Transverse colon (tissue), 4 donors: ENCODE data around the gene IGSF9. TPM values are rescaled to one million over a fixed set of nuclear protein-coding genes. Genes with fewer than 3 reads are reported as not detected.

ENCODE experiments used
- DNase-seq: peaks from one replicate; pipeline ENCODE4 v3.0.0-alpha.2; 2019
- H3K27ac ChIP-seq, 4 donors: fragments of 200-600 bp; sonication (generic); 2 replicates each; pipeline ENCODE4 v1.5.1; 2016 to 2018; ENCODE audit warnings: inconsistent platforms in 4 of 4
- H3K27me3 ChIP-seq: fragments of 200-600 bp; sonication (generic); 2 replicates; pipeline ENCODE4 v1.5.1; 2017; ENCODE audit warnings: inconsistent platforms
- H3K36me3 ChIP-seq, 4 donors: fragments of 200-600 bp; sonication (generic); 2 replicates each; pipeline ENCODE4 v1.5.1; 2017 to 2019; ENCODE audit warnings: inconsistent platforms in 4 of 4
- H3K4me1 ChIP-seq, 4 donors: fragments of 200-600 bp; sonication (generic); 2 replicates each; pipeline ENCODE4 v1.5.1; 2017 to 2020; ENCODE audit warnings: inconsistent platforms in 4 of 4
- H3K4me3 ChIP-seq, 4 donors: fragments of 200-600 bp; sonication (generic); 1 replicate in 1 of 4; 2 replicates in 3 of 4; pipeline versions ENCODE4 v1.5.1 to v1.6.1; 2017 to 2019; ENCODE audit warnings: inconsistent platforms in 4 of 4
- H3K9me3 ChIP-seq, 2 donors: fragments of 200-600 bp; sonication (generic); 2 replicates each; pipeline ENCODE4 v1.5.1; 2017 to 2019; ENCODE audit warnings: inconsistent platforms in 2 of 2
- EP300 ChIP-seq: sonication (generic); formaldehyde crosslinking; IDR thresholded peaks from one replicate; pipeline ENCODE4 v1.6.1; 2017; ENCODE audit warnings: antibody characterized with exemption, low read depth
- POLR2A ChIP-seq: fragments of 450-650 bp; IDR thresholded peaks from one replicate; pipeline ENCODE4 v1.6.1; 2016; ENCODE audit warnings: antibody characterized with exemption, mild to moderate bottlenecking, moderate library complexity
- POLR2AphosphoS5 ChIP-seq, 3 donors: sonication (generic); formaldehyde crosslinking; IDR thresholded peaks; one replicate each; pipeline ENCODE4 v1.6.1; 2016; ENCODE audit warnings: antibody characterized with exemption in 3 of 3
- WGBS, 2 donors: methylation state at CpG; one replicate each; pipeline ENCODE4 v1.1.5; 2018; ENCODE audit warnings: low coverage in 1 of 2; 5-methylcytosine and 5-hydroxymethylcytosine counted together
- in situ Hi-C, 4 donors: fragments of 200-750 bp; cut with MboI; loops; one replicate each; pipeline versions ENCODE4 v1.15.0 to v1.15.1; 2017; ENCODE audit warnings: low sequenced_read_pairs in 3 of 4, low pct_ligation_motif_present in 1 of 4, low pct_unique_long_range_greater_than_20kb in 1 of 4
- intact Hi-C: fragments of 100-400 bp; cut with DNase I; formaldehyde crosslinking; loops from one replicate; pipeline ENCODE4 v1.15.1; 2023; ENCODE audit warnings: low total_unique reads
- total RNA-seq, 4 donors: library from RNA; depleted of rRNA; stranded (reverse); fragments of >200 nt; gene quantifications; one replicate each; pipeline ENCODE4 v1.1.0, GENCODE V29; 2016
- TF ChIP-seq, protein P1 (sequence below), 5 experiments: fragments of 200-600 bp in 3 of 5; fragments of 450-650 bp in 2 of 5; sonication (generic) in 3 of 5; IDR thresholded peaks; 1 replicate in 2 of 5; 2 replicates in 3 of 5; pipeline ENCODE4 v1.5.1; 2016 to 2017; ENCODE audit warnings: antibody characterized with exemption in 5 of 5, inconsistent platforms in 3 of 5, mild to moderate bottlenecking in 2 of 5, moderate library complexity in 1 of 5

The IGSF9 gene
- total RNA-seq, 4 donors from 2014 or later = 40.7 to 137 (median 81.3) TPM

DNA sequence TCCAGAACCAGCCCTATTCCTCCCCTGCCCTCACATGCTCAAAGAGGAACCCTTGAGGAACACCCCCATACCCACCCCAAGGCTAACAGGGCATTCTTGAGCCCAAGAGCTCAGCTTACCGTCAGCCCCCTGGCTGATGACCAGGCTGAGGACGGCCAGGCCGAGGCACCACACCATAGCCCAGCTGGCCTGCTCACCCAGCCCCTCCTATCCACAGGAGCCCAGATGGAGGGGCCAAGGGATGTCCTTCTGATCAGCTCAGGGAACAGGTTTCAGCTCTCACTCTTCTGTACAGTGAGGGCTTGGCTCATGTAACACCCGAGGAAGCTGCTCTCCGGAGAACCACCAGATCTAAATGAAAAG is 2.2 kb downstream of the IGSF9 start:
- in situ Hi-C loops = no loop called here
- no peak overlapping the region for H3K4me3 ChIP-seq
- peaks cover 11 to 57% (median 36%) of the 10 kb centered on the region in 4 donors for H3K4me1 ChIP-seq

DNA sequence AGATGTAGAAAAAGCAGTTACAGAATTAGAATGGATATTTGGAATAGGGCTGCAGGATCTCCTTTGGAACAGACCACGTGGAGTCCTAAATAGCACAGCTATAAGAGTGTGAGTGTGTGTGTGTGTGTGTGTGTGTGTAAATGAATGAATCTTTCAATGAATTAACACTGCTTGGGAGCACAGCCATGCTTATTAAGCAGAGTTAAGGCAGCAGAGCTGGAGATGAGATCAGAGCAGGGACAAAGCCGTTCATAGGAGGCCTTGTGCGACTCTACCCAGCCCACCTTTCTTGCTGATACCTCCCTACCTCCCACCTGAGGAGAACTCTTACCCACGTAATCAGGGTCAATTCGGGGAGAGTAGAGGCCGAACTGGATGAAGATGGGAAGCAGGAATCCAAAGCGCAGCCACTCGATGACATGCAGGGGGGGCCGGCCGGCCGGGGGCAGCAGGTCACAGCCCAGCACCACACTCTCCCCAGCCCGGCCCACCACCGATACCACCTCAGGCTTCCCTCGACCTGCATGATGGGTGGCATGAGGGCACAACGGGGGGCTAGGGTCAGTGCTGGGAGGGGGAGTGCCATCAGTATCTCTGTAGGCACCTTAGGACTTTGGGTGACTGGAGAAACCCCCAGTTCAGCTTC is 2.7 kb downstream of the IGSF9 start:
- in situ Hi-C loops = no loop called here
- DNase-seq = no peak

More for the DNA sequence above, 2.2 kb downstream of the IGSF9 start:
- H3K27ac ChIP-seq = no peak overlapping the region
- peaks cover 14% of the 10 kb centered on the region for H3K27me3 ChIP-seq
- WGBS, 2 donors = 82 to 100% methylated on average over 1 to 5 of the region's 5 CpGs
- no peaks in the 10 kb centered on the region for H3K36me3 ChIP-seq
- no peaks in the 10 kb centered on the region for H3K9me3 ChIP-seq
- TF ChIP-seq POLR2AphosphoS5 (IDR thresholded peaks at IDR 0.05) (no peak), EP300 (no peak), POLR2A (no peak)
- TF ChIP-seq, protein P1, sequence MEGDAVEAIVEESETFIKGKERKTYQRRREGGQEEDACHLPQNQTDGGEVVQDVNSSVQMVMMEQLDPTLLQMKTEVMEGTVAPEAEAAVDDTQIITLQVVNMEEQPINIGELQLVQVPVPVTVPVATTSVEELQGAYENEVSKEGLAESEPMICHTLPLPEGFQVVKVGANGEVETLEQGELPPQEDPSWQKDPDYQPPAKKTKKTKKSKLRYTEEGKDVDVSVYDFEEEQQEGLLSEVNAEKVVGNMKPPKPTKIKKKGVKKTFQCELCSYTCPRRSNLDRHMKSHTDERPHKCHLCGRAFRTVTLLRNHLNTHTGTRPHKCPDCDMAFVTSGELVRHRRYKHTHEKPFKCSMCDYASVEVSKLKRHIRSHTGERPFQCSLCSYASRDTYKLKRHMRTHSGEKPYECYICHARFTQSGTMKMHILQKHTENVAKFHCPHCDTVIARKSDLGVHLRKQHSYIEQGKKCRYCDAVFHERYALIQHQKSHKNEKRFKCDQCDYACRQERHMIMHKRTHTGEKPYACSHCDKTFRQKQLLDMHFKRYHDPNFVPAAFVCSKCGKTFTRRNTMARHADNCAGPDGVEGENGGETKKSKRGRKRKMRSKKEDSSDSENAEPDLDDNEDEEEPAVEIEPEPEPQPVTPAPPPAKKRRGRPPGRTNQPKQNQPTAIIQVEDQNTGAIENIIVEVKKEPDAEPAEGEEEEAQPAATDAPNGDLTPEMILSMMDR (IDR thresholded peaks at IDR 0.05) = no peak
- intact Hi-C loops = no loop called here
- no peak for DNase-seq

DNA sequence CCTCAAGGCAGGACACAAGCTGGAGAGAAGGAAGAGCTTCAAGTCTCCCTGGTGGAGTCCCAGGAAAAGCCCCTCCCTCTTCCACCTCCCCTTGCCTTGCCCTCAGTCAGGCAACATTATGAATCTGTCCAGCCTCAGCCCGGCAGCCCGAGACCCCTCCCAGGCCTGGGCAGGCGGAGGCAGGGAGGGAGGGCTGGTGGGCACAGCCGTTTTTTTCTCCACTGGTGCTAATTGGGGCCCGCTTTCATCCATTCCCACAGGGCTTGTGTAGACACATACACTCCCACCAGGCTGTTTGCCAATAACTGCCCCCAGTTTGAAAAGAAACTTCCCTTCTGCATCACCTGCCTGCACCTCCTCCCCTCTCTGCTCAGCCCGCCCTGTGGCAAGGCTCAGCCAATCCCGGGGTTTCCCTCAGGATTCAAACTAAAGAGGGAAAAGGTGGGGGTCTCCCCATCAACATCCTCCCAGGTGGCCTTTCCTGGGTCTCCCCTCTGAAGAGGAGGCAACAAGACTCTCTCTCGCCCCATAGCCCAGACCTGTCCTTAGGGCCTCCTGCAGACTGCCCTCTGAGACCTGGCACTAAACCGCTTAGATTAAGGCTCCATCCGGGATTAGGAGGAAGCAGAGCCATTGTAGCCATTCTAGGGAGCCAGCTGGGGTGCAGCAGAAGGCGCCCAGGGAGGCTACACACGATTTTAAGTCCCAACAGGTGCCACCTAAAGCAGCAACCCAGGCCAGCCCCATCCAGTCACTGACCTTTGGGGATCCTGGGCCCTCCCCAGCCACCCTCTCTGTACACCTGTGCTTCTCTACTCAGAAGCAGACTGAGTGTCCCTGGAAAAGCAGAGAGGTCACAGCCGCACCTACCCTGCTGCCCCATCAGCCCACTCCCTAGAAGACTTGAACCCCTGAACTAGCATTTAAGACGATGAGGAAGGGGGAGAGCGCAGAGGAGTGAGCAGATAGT is 3.5 kb downstream of the IGSF9 start:
- in situ Hi-C loops = no loop called here
- H3K36me3 ChIP-seq = no peaks in the 10 kb centered on the region
- no peak for DNase-seq
- no peak overlapping the region for H3K27ac ChIP-seq
- H3K27me3 ChIP-seq = peaks cover 14% of the 10 kb centered on the region
- TF ChIP-seq POLR2A = no peak
- no peak for TF ChIP-seq EP300
- no peak for TF ChIP-seq POLR2AphosphoS5 (IDR thresholded peaks at IDR 0.05)
- TF ChIP-seq, protein P1 (IDR thresholded peaks at IDR 0.05) = no peak
- H3K4me3 ChIP-seq = no peak overlapping the region
- WGBS, 2 donors = 70 to 79% methylated on average over 3 to 14 of the region's 15 CpGs
- no peaks in the 10 kb centered on the region for H3K9me3 ChIP-seq
- intact Hi-C loops = no loop called here
- peaks cover 24 to 65% (median 49%) of the 10 kb centered on the region in 4 donors for H3K4me1 ChIP-seq

More for the DNA sequence above, 2.7 kb downstream of the IGSF9 start:
- Histone ChIP-seq H3K27ac (no peak overlapping the region), H3K27me3 (peaks cover 14% of the 10 kb centered on the region), H3K4me1 (peaks cover 15 to 58% (median 40%) of the 10 kb centered on the region in 4 donors), H3K4me3 (no peak overlapping the region), H3K36me3 (no peaks in the 10 kb centered on the region), H3K9me3 (no peaks in the 10 kb centered on the region)
- WGBS, 2 donors = 85 to 92% methylated on average over 3 to 15 of the region's 15 CpGs
- intact Hi-C loops = no loop called here
- TF ChIP-seq POLR2A (no peak), POLR2AphosphoS5 (IDR thresholded peaks at IDR 0.05) (no peak), EP300 (no peak)
- TF ChIP-seq, protein P1 (IDR thresholded peaks at IDR 0.05) = no peak

DNA sequence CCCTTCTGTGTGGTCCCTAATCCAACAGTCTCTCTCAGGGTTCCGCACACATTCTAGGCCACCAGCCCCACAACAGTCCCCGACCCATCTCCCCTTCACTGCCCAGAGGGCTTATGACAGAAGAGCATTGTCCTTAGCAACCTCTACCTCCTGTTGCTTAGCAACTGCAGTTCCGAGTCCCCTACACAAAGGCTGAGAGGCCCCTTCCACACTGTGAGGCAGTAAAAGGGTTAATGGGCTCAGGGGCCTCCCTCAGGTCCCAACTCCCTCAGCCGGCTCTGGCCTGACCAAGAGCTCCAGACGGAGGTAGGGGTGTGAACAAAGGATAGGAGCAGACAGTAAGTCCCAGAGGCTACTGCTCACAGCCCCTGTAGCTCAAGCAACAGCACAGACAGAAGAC is 4.3 kb downstream of the IGSF9 start:
- 79 to 100% methylated on average over 2 to 5 of the region's 5 CpGs for WGBS, 2 donors
- TF ChIP-seq, protein P1 (IDR thresholded peaks at IDR 0.05) = no peak
- TF ChIP-seq POLR2A (no peak), EP300 (no peak), POLR2AphosphoS5 (IDR thresholded peaks at IDR 0.05) (no peak)
- H3K27ac ChIP-seq = no peak overlapping the region
- in situ Hi-C loops = no loop called here
- no peaks in the 10 kb centered on the region for H3K36me3 ChIP-seq
- DNase-seq = no peak
- peaks cover 28 to 66% (median 51%) of the 10 kb centered on the region in 4 donors for H3K4me1 ChIP-seq
- no peaks in the 10 kb centered on the region for H3K9me3 ChIP-seq
- H3K27me3 ChIP-seq = peaks cover 14% of the 10 kb centered on the region
- intact Hi-C loops = no loop called here
- no peak overlapping the region for H3K4me3 ChIP-seq
